Neural crest cell (in vitro differentiated cells): Measurements from ENCODE around the gene KLF9. TPM values are rescaled to one million over a fixed set of nuclear protein-coding genes. Genes with fewer than 3 reads are reported as not detected.

Source experiments
- DNase-seq: peaks from one replicate; pipeline ENCODE4 v3.0.0; 2021; ENCODE audit warnings: low read depth, mixed read lengths, low spot score
- H3K27ac Mint-ChIP-seq: one replicate; pipeline ENCODE4 v1.8.0; 2021; ENCODE audit warnings: mild to moderate bottlenecking, mixed read lengths; ENCODE audit not compliant: unreplicated experiment
- H3K27me3 Mint-ChIP-seq: 2 replicates; pipeline ENCODE4 v1.8.0; 2021; ENCODE audit warnings: low read depth, mild to moderate bottlenecking, mixed read lengths
- H3K36me3 Mint-ChIP-seq: 2 replicates; pipeline ENCODE4 v1.8.0; 2021; ENCODE audit warnings: low read depth, mild to moderate bottlenecking, mixed read lengths
- H3K4me1 Mint-ChIP-seq: 2 replicates; pipeline ENCODE4 v1.8.0; 2021; ENCODE audit warnings: mixed read lengths
- H3K4me3 Mint-ChIP-seq: one replicate; pipeline ENCODE4 v1.8.0; 2021; ENCODE audit warnings: mild to moderate bottlenecking, mixed read lengths
- H3K9me3 Mint-ChIP-seq: 2 replicates; pipeline ENCODE4 v1.8.0; 2021; ENCODE audit warnings: mixed read lengths
- CTCF ChIP-seq: fragments of 200-600 bp; sonication (generic); conservative IDR thresholded peaks from 2 replicates; pipeline ENCODE4 v1.5.0; 2021; ENCODE audit warnings: antibody characterized with exemption, mild to moderate bottlenecking
- total RNA-seq: library from RNA; stranded (reverse); gene quantifications from 2 replicates; pipeline ENCODE4 v1.2.1, GENCODE V29; 2021

Gene KLF9
- total RNA-seq, 1 donor from 2014 or later, result 0.19 TPM

GRCh38 chr9:70389188-70389587 is 25.3 kb downstream of the KLF9 start:
- DNase-seq, result no peak
- peaks cover 2% of the 10 kb centered on the region for H3K27me3 Mint-ChIP-seq
- H3K4me3 Mint-ChIP-seq, result no peak overlapping the region
- H3K4me1 Mint-ChIP-seq, result no peaks in the 10 kb centered on the region
- no peak overlapping the region for H3K27ac Mint-ChIP-seq
- H3K9me3 Mint-ChIP-seq, result no peaks in the 10 kb centered on the region
- H3K36me3 Mint-ChIP-seq, result no peaks in the 10 kb centered on the region
- no peak for TF ChIP-seq CTCF

GRCh38 chr9:70387663-70388062 is 26.8 kb downstream of the KLF9 start:
- DNase-seq, result no peak
- no peak overlapping the region for H3K4me3 Mint-ChIP-seq
- no peaks in the 10 kb centered on the region for H3K9me3 Mint-ChIP-seq
- no peaks in the 10 kb centered on the region for H3K4me1 Mint-ChIP-seq
- H3K27me3 Mint-ChIP-seq, result peaks cover 9% of the 10 kb centered on the region
- no peaks in the 10 kb centered on the region for H3K36me3 Mint-ChIP-seq
- H3K27ac Mint-ChIP-seq, result no peak overlapping the region
- TF ChIP-seq CTCF, result no peak

GRCh38 chr9:70385426-70385825 is 29.0 kb downstream of the KLF9 start:
- Mint-ChIP-seq H3K9me3 (no peaks in the 10 kb centered on the region), H3K36me3 (no peaks in the 10 kb centered on the region), H3K4me1 (no peaks in the 10 kb centered on the region), H3K27me3 (peaks cover 9% of the 10 kb centered on the region), H3K27ac (no peak overlapping the region), H3K4me3 (no peak overlapping the region)
- TF ChIP-seq CTCF, result no peak
- no peak for DNase-seq

- DNase-seq, result no peak
- H3K27me3 Mint-ChIP-seq, result peaks cover 9% of the 10 kb centered on the region
- no peak overlapping the region for H3K4me3 Mint-ChIP-seq
- no peak overlapping the region for H3K27ac Mint-ChIP-seq
- no peaks in the 10 kb centered on the region for H3K4me1 Mint-ChIP-seq
- no peaks in the 10 kb centered on the region for H3K36me3 Mint-ChIP-seq
- no peaks in the 10 kb centered on the region for H3K9me3 Mint-ChIP-seq
- TF ChIP-seq CTCF, result no peak
Measured at GRCh38 chr9:70382709-70383605, 31.5 kb downstream of the KLF9 start.

- no peaks in the 10 kb centered on the region for H3K36me3 Mint-ChIP-seq
- TF ChIP-seq CTCF, result no peak
- no peaks in the 10 kb centered on the region for H3K4me1 Mint-ChIP-seq
- no peak for DNase-seq
- H3K27ac Mint-ChIP-seq, result no peak overlapping the region
- no peak overlapping the region for H3K4me3 Mint-ChIP-seq
- peaks cover 9% of the 10 kb centered on the region for H3K27me3 Mint-ChIP-seq
- H3K9me3 Mint-ChIP-seq, result no peaks in the 10 kb centered on the region
Measured at GRCh38 chr9:70382046-70382708, 32.3 kb downstream of the KLF9 start.
